Endothelial cell (in vitro differentiated cells): ENCODE data around the gene DENND1B. TPM values are rescaled to one million over a fixed set of nuclear protein-coding genes. Genes with fewer than 3 reads are reported as not detected.

Experiments
- DNase-seq: peaks from one replicate; pipeline ENCODE4 v3.0.0; 2021; ENCODE audit warnings: low spot score
- H3K27ac Mint-ChIP-seq: one replicate; pipeline ENCODE4 v1.8.0; 2021; ENCODE audit warnings: mixed read lengths, inconsistent platforms; ENCODE audit not compliant: unreplicated experiment
- H3K27me3 Mint-ChIP-seq: one replicate; pipeline ENCODE4 v1.8.0; 2021; ENCODE audit warnings: mild to moderate bottlenecking, moderate library complexity, mixed read lengths, inconsistent platforms; ENCODE audit not compliant: unreplicated experiment
- H3K36me3 Mint-ChIP-seq: one replicate; pipeline ENCODE4 v1.8.0; 2021; ENCODE audit warnings: mild to moderate bottlenecking, low read depth, mixed read lengths, inconsistent platforms; ENCODE audit not compliant: unreplicated experiment
- H3K4me1 Mint-ChIP-seq: one replicate; pipeline ENCODE4 v1.8.0; 2021; ENCODE audit warnings: mild to moderate bottlenecking, mixed read lengths, inconsistent platforms; ENCODE audit not compliant: unreplicated experiment
- H3K4me3 Mint-ChIP-seq: one replicate; pipeline ENCODE4 v1.8.0; 2021; ENCODE audit warnings: mild to moderate bottlenecking, mixed read lengths, inconsistent platforms; ENCODE audit not compliant: unreplicated experiment
- H3K9me3 Mint-ChIP-seq: one replicate; pipeline ENCODE4 v1.8.0; 2021; ENCODE audit warnings: mixed read lengths, inconsistent platforms; ENCODE audit not compliant: unreplicated experiment
- total RNA-seq: library from RNA; stranded (reverse); fragmentation: NEBNext Ultra II Directional; extraction: Animal tissue kit (Norgen Biotek cat#: 25700); gene quantifications from one replicate; pipeline ENCODE4 v1.2.1, GENCODE V29; 2021; ENCODE audit not compliant: unreplicated experiment
- TF ChIP-seq, protein P1 (sequence below): fragments of 200-600 bp; sonication (generic); IDR thresholded peaks from one replicate; pipeline ENCODE4 v1.5.0; 2021; ENCODE audit warnings: antibody characterized with exemption; ENCODE audit not compliant: unreplicated experiment

Gene DENND1B
- total RNA-seq, 1 donor from 2014 or later, result 7.5 TPM

DNA sequence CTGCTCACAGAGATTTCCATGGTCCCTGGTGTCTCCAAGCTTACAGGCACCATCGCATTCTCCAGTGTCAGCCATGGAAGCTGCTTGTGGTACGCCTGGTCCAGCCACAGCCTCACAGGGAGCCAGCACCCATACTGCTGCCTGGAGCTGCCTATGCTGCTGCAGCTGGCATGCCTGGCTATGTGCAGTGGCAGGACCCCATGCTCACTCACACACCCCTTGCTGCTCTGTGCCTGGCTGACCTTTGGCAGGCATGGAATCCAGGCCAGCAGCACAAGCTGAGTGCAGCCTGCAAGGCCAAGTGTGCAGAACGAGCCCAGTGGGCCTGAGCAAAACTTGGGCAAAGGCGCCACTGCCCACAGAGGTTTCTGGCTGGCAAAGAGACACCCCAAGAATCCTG lies 26.4 kb upstream of the DENND1B start:
- Mint-ChIP-seq H3K9me3 (peaks cover 4% of the 10 kb centered on the region), H3K27ac (no peak overlapping the region), H3K27me3 (peaks cover 7% of the 10 kb centered on the region), H3K4me3 (no peak overlapping the region), H3K36me3 (peaks cover 7% of the 10 kb centered on the region), H3K4me1 (no peaks in the 10 kb centered on the region)
- TF ChIP-seq, protein P1, sequence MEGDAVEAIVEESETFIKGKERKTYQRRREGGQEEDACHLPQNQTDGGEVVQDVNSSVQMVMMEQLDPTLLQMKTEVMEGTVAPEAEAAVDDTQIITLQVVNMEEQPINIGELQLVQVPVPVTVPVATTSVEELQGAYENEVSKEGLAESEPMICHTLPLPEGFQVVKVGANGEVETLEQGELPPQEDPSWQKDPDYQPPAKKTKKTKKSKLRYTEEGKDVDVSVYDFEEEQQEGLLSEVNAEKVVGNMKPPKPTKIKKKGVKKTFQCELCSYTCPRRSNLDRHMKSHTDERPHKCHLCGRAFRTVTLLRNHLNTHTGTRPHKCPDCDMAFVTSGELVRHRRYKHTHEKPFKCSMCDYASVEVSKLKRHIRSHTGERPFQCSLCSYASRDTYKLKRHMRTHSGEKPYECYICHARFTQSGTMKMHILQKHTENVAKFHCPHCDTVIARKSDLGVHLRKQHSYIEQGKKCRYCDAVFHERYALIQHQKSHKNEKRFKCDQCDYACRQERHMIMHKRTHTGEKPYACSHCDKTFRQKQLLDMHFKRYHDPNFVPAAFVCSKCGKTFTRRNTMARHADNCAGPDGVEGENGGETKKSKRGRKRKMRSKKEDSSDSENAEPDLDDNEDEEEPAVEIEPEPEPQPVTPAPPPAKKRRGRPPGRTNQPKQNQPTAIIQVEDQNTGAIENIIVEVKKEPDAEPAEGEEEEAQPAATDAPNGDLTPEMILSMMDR, result no peak
- no peak for DNase-seq

DNA sequence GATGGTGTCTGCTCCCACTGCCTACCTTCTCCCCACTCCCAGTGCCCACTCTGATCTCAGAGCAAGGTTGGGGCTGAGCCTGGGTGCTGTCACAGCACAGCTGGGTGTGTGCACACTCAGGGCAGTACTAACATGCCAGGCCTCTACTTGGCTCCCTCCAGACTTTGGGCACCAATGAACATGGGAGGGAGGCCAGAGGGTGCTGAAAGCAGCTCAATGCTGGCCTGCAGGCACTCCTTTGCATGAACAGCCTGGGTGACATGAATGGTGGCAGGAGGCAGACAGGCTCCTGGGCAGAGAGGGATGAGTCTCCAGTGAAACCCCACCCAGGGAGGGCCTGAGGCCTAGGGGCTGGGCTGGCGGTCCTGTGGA lies 25.8 kb upstream of the DENND1B start:
- peaks cover 7% of the 10 kb centered on the region for H3K27me3 Mint-ChIP-seq
- peaks cover 4% of the 10 kb centered on the region for H3K9me3 Mint-ChIP-seq
- no peak for DNase-seq
- TF ChIP-seq, protein P1, result no peak
- H3K4me1 Mint-ChIP-seq, result no peaks in the 10 kb centered on the region
- no peak overlapping the region for H3K4me3 Mint-ChIP-seq
- peaks cover 7% of the 10 kb centered on the region for H3K36me3 Mint-ChIP-seq
- H3K27ac Mint-ChIP-seq, result no peak overlapping the region

DNA sequence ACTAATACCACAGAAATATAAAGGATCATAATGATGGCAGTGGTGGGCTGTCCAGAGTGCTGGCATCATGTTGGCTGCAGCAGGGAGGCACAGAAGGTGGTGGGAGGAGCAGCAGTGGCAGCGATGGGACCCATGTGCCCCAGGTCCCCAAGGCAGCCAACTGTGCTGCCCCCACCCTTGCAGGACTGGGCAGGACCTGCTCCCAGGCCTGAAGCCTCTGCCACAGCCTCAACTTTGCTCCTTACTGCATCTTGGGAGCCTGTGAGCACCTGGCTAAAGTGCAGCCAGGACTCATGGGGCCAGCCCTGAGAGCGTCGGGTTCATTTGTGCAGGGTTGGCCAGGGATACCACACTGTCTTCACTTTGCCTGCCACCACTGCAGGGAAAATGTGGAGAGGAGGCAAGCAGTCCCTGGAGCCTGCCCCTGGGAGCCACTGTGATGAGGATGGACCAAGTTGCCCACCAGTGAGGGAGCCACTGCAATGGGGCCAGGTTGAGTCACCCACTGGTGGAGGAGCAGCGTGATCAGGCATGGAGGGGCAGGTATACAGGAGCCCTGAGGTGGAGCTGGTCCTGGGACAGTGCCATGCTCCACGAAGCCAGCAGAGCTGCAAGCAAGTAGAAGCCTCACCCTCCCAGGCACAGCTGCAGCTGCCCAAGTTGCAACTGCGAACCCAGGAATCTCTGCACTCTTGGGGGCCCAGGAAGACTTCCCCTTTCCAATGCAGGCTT lies 25.3 kb upstream of the DENND1B start:
- H3K4me1 Mint-ChIP-seq, result no peaks in the 10 kb centered on the region
- H3K36me3 Mint-ChIP-seq, result peaks cover 7% of the 10 kb centered on the region
- peaks cover 7% of the 10 kb centered on the region for H3K27me3 Mint-ChIP-seq
- peak overlapping the region; percentile 51 for H3K27ac Mint-ChIP-seq
- no peak for DNase-seq
- TF ChIP-seq, protein P1, result no peak
- peaks cover 4% of the 10 kb centered on the region for H3K9me3 Mint-ChIP-seq
- no peak overlapping the region for H3K4me3 Mint-ChIP-seq

DNA sequence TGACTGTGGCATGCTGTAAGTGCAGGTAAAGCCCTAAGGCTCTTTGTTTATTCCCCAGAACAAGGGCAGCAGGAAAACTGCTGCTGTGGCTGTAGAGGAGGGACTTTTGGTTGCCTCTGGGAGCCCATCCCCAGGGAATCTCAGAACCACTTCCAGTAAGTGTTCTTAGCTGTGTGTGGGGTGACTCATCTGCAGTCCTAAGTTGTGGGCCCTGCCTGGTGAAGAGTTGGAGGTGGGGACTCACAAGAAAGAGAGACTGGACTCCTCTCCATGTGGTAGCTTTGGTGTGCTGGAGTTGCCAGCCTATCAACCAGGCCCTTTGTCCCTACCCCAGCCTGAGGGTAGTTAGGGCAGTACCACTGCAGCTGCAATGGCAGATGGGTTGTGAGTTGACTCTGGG lies 24.0 kb upstream of the DENND1B start:
- TF ChIP-seq, protein P1, result no peak
- peaks cover 4% of the 10 kb centered on the region for H3K9me3 Mint-ChIP-seq
- H3K4me1 Mint-ChIP-seq, result no peaks in the 10 kb centered on the region
- H3K4me3 Mint-ChIP-seq, result no peak overlapping the region
- no peak for DNase-seq
- peaks cover 7% of the 10 kb centered on the region for H3K36me3 Mint-ChIP-seq
- H3K27me3 Mint-ChIP-seq, result peaks cover 7% of the 10 kb centered on the region
- H3K27ac Mint-ChIP-seq, result no peak overlapping the region

DNA sequence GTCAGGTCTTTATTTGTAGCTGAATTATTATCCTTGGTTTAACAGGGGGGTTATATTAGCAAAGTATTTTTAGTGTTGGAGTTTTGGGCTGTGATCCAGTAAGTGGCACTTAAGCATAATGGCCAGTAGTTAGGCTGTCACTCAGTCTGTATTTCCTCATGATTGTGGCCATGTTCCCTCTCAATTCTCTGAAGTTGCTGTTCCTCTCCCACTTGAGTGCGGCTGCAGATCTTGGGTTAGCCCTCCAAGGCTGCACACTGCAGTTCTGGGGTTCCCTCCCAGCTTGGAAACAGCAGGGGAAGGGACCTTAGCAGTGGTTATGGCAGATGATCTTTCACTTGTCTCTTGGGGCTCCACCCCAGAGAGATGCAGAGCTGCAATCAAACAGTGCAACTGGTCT lies 23.2 kb upstream of the DENND1B start:
- Mint-ChIP-seq H3K27me3 (peaks cover 7% of the 10 kb centered on the region), H3K4me3 (no peak overlapping the region), H3K4me1 (no peaks in the 10 kb centered on the region), H3K36me3 (peaks cover 7% of the 10 kb centered on the region), H3K27ac (no peak overlapping the region), H3K9me3 (peaks cover 4% of the 10 kb centered on the region)
- no peak for DNase-seq
- TF ChIP-seq, protein P1, result no peak
